Measurements from ENCODE around the gene MAN2A2. TPM values are rescaled to one million over a fixed set of nuclear protein-coding genes. Genes with fewer than 3 reads are reported as not detected.
A peak's percentile ranks its signal among the peaks of the same experiment; 100 is the strongest.

Gene MAN2A2
- total RNA-seq, 2 donors from 2014 or later, result 99.8 to 225 TPM

- H3K9me3 Mint-ChIP-seq, result no peaks in the 10 kb centered on the region
- H3K36me3 Mint-ChIP-seq, result peaks cover 13 to 16% of the 10 kb centered on the region in 2 donors
- DNase-seq (ENCODE audit: low spot score in 2 of 2) (no peak), ATAC-seq (no peak)
- peak overlapping the region; percentile 86 to 98 for H3K27ac Mint-ChIP-seq
Measured at GRCh38 chr15:90953947-90954711, 51.0 kb downstream of the MAN2A2 start.

GRCh38 chr15:90954712-90955623 is 51.9 kb downstream of the MAN2A2 start, which contains the start of gene RCCD1:
Gene RCCD1, plus strand, starts transcription at chr15:90954884. Its CDS starts 1,851 bp downstream, at chr15:90956735.
- H3K36me3 Mint-ChIP-seq, result peaks cover 16 to 21% of the 10 kb centered on the region in 2 donors
- H3K27ac Mint-ChIP-seq, result peak within 1 kb of the TSS; percentile 97 to 98
- H3K9me3 Mint-ChIP-seq, result no peaks in the 10 kb centered on the region
- ATAC-seq, result peak; percentile 92 to 96
- DNase-seq (ENCODE audit: low spot score in 2 of 2), result peak; percentile 89 to 95

GRCh38 chr15:90955624-90956273 is 52.6 kb downstream of the MAN2A2 start:
- H3K36me3 Mint-ChIP-seq, result peaks cover 19 to 23% of the 10 kb centered on the region in 2 donors
- no peak for DNase-seq (ENCODE audit: low spot score in 2 of 2)
- ATAC-seq, result no peak
- H3K9me3 Mint-ChIP-seq, result no peaks in the 10 kb centered on the region
- H3K27ac Mint-ChIP-seq, result peak overlapping the region; percentile 81 to 98

- no peak for ATAC-seq
- peak in 1 of 2 donors; percentile 69 for DNase-seq (ENCODE audit: low spot score in 2 of 2)
- peaks cover 26 to 30% of the 10 kb centered on the region in 2 donors for H3K36me3 Mint-ChIP-seq
- peak overlapping the region; percentile 81 to 98 for H3K27ac Mint-ChIP-seq
- no peaks in the 10 kb centered on the region for H3K9me3 Mint-ChIP-seq
Measured at GRCh38 chr15:90956274-90957030, 53.4 kb downstream of the MAN2A2 start.

GRCh38 chr15:90957031-90957790 is 54.1 kb downstream of the MAN2A2 start:
- DNase-seq (ENCODE audit: low spot score in 2 of 2) (no peak), ATAC-seq (no peak)
- no peaks in the 10 kb centered on the region for H3K9me3 Mint-ChIP-seq
- H3K27ac Mint-ChIP-seq, result peak overlapping the region in 1 of 2 donors; percentile 75
- H3K36me3 Mint-ChIP-seq, result peaks cover 27 to 31% of the 10 kb centered on the region in 2 donors

GRCh38 chr15:90957791-90958190 is 54.7 kb downstream of the MAN2A2 start:
- DNase-seq (ENCODE audit: low spot score in 2 of 2) (no peak), ATAC-seq (no peak)
- Mint-ChIP-seq H3K36me3 (peaks cover 24 to 31% of the 10 kb centered on the region in 2 donors), H3K9me3 (no peaks in the 10 kb centered on the region), H3K27ac (peak overlapping the region in 1 of 2 donors; percentile 75)

GRCh38 chr15:90959028-90959595 is 56.0 kb downstream of the MAN2A2 start:
- no peak for DNase-seq (ENCODE audit: low spot score in 2 of 2)
- H3K9me3 Mint-ChIP-seq, result no peaks in the 10 kb centered on the region
- H3K36me3 Mint-ChIP-seq, result peaks cover 11 to 33% of the 10 kb centered on the region in 2 donors
- no peak for ATAC-seq
- peak overlapping the region in 1 of 2 donors; percentile 85 for H3K27ac Mint-ChIP-seq

- DNase-seq (ENCODE audit: low spot score in 2 of 2), result no peak
- ATAC-seq, result no peak
- no peaks in the 10 kb centered on the region for H3K9me3 Mint-ChIP-seq
- peaks cover 11 to 33% of the 10 kb centered on the region in 2 donors for H3K36me3 Mint-ChIP-seq
- H3K27ac Mint-ChIP-seq, result peak overlapping the region in 1 of 2 donors; percentile 85
Measured at GRCh38 chr15:90959894-90960293, 56.8 kb downstream of the MAN2A2 start.

DNA sequence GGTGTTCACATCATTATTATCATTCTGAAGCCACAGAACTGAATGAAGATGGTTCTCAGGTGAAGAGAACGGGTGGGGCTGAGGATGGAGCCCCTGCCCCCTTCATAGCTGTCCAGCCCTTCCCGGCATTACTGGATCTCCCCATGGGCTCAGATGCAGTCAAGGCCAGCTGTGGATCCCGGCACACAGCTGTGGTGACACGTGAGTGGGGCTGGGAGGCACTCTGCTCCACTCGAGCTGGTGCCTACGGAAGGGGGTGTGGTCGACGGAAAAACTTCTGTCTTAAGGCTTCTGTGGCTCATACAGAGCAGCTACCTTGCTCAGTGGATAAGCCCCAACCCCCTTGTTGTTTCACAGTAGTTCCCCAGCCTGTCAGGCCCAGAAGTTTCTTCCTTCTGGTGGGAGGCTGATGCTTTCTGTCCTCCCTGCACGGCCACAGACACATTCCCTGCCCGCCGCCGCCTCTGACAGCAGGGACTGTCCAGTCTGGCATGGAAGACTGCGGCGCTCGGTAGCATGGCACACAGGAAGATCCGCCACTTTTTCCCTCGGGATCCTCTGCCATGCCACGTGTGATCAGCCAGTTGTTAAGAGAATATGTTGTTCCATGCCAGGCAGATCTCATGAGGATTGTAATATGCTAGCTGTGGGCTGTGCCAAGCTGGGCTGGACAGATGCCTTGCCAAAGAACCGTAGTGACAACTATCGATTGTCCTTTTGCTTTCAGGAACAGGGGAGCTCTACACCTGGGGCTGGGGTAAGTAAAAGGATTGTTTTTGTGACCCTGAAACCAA is 57.4 kb downstream of the MAN2A2 start:
- Mint-ChIP-seq H3K36me3 (peaks cover 11 to 33% of the 10 kb centered on the region in 2 donors), H3K9me3 (no peaks in the 10 kb centered on the region), H3K27ac (peak overlapping the region in 1 of 2 donors; percentile 80)
- ATAC-seq (no peak), DNase-seq (ENCODE audit: low spot score in 2 of 2) (no peak)

DNA sequence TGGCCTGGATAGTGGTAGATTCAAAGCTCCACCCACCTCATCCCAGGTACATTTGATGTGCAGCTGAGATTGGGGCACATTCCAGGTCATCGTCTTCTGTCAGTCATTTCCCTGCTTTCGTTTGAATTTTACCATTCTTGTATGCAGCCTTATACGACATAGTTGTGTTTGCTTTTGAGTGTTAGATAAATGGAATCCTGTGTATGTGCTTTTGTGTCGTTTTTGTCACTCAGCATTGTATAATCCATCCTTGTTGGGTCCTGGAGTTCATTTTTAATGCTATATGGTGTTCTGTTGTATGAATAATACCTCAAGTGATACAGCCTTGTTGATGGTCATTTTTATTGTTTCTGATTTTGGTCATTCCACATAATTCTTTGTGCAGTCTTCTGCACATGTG is 58.9 kb downstream of the MAN2A2 start:
- Mint-ChIP-seq H3K27ac (no peak overlapping the region), H3K9me3 (no peaks in the 10 kb centered on the region), H3K36me3 (peaks cover 18 to 26% of the 10 kb centered on the region in 2 donors)
- no peak for ATAC-seq
- DNase-seq (ENCODE audit: low spot score in 2 of 2), result no peak

- peaks cover 12 to 34% of the 10 kb centered on the region in 2 donors for H3K36me3 Mint-ChIP-seq
- no peak overlapping the region for H3K27ac Mint-ChIP-seq
- no peak for DNase-seq (ENCODE audit: low spot score in 2 of 2)
- H3K9me3 Mint-ChIP-seq, result no peaks in the 10 kb centered on the region
- no peak for ATAC-seq
Measured at GRCh38 chr15:90966262-90966661, 63.2 kb downstream of the MAN2A2 start.

- ATAC-seq (peak in 1 of 2 donors; percentile 4), DNase-seq (ENCODE audit: low spot score in 2 of 2) (no peak)
- Mint-ChIP-seq H3K36me3 (peaks cover 9 to 32% of the 10 kb centered on the region in 2 donors), H3K27ac (no peak overlapping the region), H3K9me3 (no peaks in the 10 kb centered on the region)
Measured at GRCh38 chr15:90967206-90967605, 64.1 kb downstream of the MAN2A2 start.

- Mint-ChIP-seq H3K27ac (peak overlapping the region; percentile 1 to 55), H3K36me3 (peaks cover 8 to 35% of the 10 kb centered on the region in 2 donors), H3K9me3 (no peaks in the 10 kb centered on the region)
- ATAC-seq, result no peak
- no peak for DNase-seq (ENCODE audit: low spot score in 2 of 2)
Measured at GRCh38 chr15:90968434-90968833, 65.3 kb downstream of the MAN2A2 start.

- DNase-seq (ENCODE audit: low spot score in 2 of 2) (no peak), ATAC-seq (no peak)
- Mint-ChIP-seq H3K9me3 (no peaks in the 10 kb centered on the region), H3K36me3 (peaks cover 18 to 53% of the 10 kb centered on the region in 2 donors), H3K27ac (no peak overlapping the region)
Measured at GRCh38 chr15:90970274-90970673, 67.2 kb downstream of the MAN2A2 start.

All from activated naive CD4-positive, alpha-beta T cell treated with anti-CD3 and anti-CD28 coated beads, Interleukin-2, amount 50 U/mL, for 72 hours (primary cell).